ENCODE measurements around the gene HMGCLL1.

GRCh38 chr6:55617272-55617671, 38.3 kb upstream of the HMGCLL1 start:
- TF ChIP-seq POLR2AphosphoS5 (IDR thresholded peaks at IDR 0.05; ENCODE audit: borderline replicate concordance, low read depth, low read length), result no peak
- no peak for TF ChIP-seq EZH2 (IDR thresholded peaks at IDR 0.05)
- no peak for TF ChIP-seq FOXP2 (optimal IDR thresholded peaks at IDR 0.05; ENCODE audit: control extremely low read depth, extremely low read length, insufficient read depth)

Data from SK-N-MC (cell line).